ENCODE results near the gene UBN1.
"Not testable (repeated sequence)": the region's sequence is repeated elsewhere in the genome, so short reads cannot be mapped to it uniquely, and the experiment has no call there.

Gene UBN1

GRCh38 chr16:4924593-4925292 is 77.5 kb downstream of the UBN1 start:
- Histone ChIP-seq H3K9ac (ENCODE audit: insufficient read length) (no peak overlapping the region), H3K36me3 (ENCODE audit: insufficient read depth, low read length) (no peaks in the 10 kb centered on the region)
- TF ChIP-seq FOXP2 (optimal IDR thresholded peaks at IDR 0.05; ENCODE audit: control extremely low read depth, extremely low read length, insufficient read depth), result no peak
- TF ChIP-seq POLR2AphosphoS5 (IDR thresholded peaks at IDR 0.05; ENCODE audit: borderline replicate concordance, low read depth, low read length), result no peak
- no peak for TF ChIP-seq EZH2 (IDR thresholded peaks at IDR 0.05)

GRCh38 chr16:4925293-4925607 is 78.0 kb downstream of the UBN1 start:
- Histone ChIP-seq H3K9me3 (ENCODE audit: low read depth, low read length) (no peaks in the 10 kb centered on the region), H3K4me3 (no peak overlapping the region), H3K9ac (ENCODE audit: insufficient read length) (no peak overlapping the region), H3K27ac (no peak overlapping the region), H3K36me3 (ENCODE audit: insufficient read depth, low read length) (no peaks in the 10 kb centered on the region)
- TF ChIP-seq FOXP2 (optimal IDR thresholded peaks at IDR 0.05; ENCODE audit: control extremely low read depth, extremely low read length, insufficient read depth), result no peak
- DNase-seq (ENCODE audit: low read depth, low spot score), result no peak

More at GRCh38 chr16:4924593-4925292, 77.5 kb downstream of the UBN1 start:
- Histone ChIP-seq H3K4me3 (no peak overlapping the region), H3K27ac (no peak overlapping the region), H3K9me3 (ENCODE audit: low read depth, low read length) (no peaks in the 10 kb centered on the region)
- no peak for DNase-seq (ENCODE audit: low read depth, low spot score)

GRCh38 chr16:4925791-4926190 is 78.5 kb downstream of the UBN1 start:
- Histone ChIP-seq H3K27ac (no peak overlapping the region), H3K9me3 (ENCODE audit: low read depth, low read length) (no peaks in the 10 kb centered on the region), H3K4me3 (no peak overlapping the region), H3K36me3 (ENCODE audit: insufficient read depth, low read length) (no peaks in the 10 kb centered on the region), H3K9ac (ENCODE audit: insufficient read length) (no peak overlapping the region)
- DNase-seq (ENCODE audit: low read depth, low spot score), result no peak
- TF ChIP-seq FOXP2 (optimal IDR thresholded peaks at IDR 0.05; ENCODE audit: control extremely low read depth, extremely low read length, insufficient read depth) (no peak), EZH2 (IDR thresholded peaks at IDR 0.05) (no peak), POLR2AphosphoS5 (IDR thresholded peaks at IDR 0.05; ENCODE audit: borderline replicate concordance, low read depth, low read length) (no peak)

GRCh38 chr16:4926928-4927327 is 79.6 kb downstream of the UBN1 start:
- Histone ChIP-seq H3K36me3 (ENCODE audit: insufficient read depth, low read length) (no peaks in the 10 kb centered on the region), H3K9ac (ENCODE audit: insufficient read length) (no peak overlapping the region), H3K27ac (no peak overlapping the region), H3K4me3 (no peak overlapping the region), H3K9me3 (ENCODE audit: low read depth, low read length) (no peaks in the 10 kb centered on the region)
- no peak for DNase-seq (ENCODE audit: low read depth, low spot score)
- no peak for TF ChIP-seq FOXP2 (optimal IDR thresholded peaks at IDR 0.05; ENCODE audit: control extremely low read depth, extremely low read length, insufficient read depth)
- no peak for TF ChIP-seq POLR2AphosphoS5 (IDR thresholded peaks at IDR 0.05; ENCODE audit: borderline replicate concordance, low read depth, low read length)
- TF ChIP-seq EZH2 (IDR thresholded peaks at IDR 0.05), result no peak

- Histone ChIP-seq H3K4me3 (no peak overlapping the region), H3K9me3 (ENCODE audit: low read depth, low read length) (no peaks in the 10 kb centered on the region), H3K9ac (ENCODE audit: insufficient read length) (no peak overlapping the region), H3K36me3 (ENCODE audit: insufficient read depth, low read length) (no peaks in the 10 kb centered on the region), H3K27ac (no peak overlapping the region)
- no peak for TF ChIP-seq EZH2 (IDR thresholded peaks at IDR 0.05)
- no peak for TF ChIP-seq POLR2AphosphoS5 (IDR thresholded peaks at IDR 0.05; ENCODE audit: borderline replicate concordance, low read depth, low read length)
- no peak for TF ChIP-seq FOXP2 (optimal IDR thresholded peaks at IDR 0.05; ENCODE audit: control extremely low read depth, extremely low read length, insufficient read depth)
- no peak for DNase-seq (ENCODE audit: low read depth, low spot score)
Measured at GRCh38 chr16:4927661-4928060, 80.4 kb downstream of the UBN1 start.

GRCh38 chr16:4928227-4928626 is 80.9 kb downstream of the UBN1 start:
- TF ChIP-seq EZH2 (IDR thresholded peaks at IDR 0.05) (no peak), FOXP2 (optimal IDR thresholded peaks at IDR 0.05; ENCODE audit: control extremely low read depth, extremely low read length, insufficient read depth) (no peak), POLR2AphosphoS5 (IDR thresholded peaks at IDR 0.05; ENCODE audit: borderline replicate concordance, low read depth, low read length) (no peak)
- Histone ChIP-seq H3K27ac (no peak overlapping the region), H3K4me3 (no peak overlapping the region), H3K36me3 (ENCODE audit: insufficient read depth, low read length) (no peaks in the 10 kb centered on the region), H3K9me3 (ENCODE audit: low read depth, low read length) (no peaks in the 10 kb centered on the region), H3K9ac (ENCODE audit: insufficient read length) (no peak overlapping the region)
- DNase-seq (ENCODE audit: low read depth, low spot score), result no peak

GRCh38 chr16:4929619-4930018 is 82.3 kb downstream of the UBN1 start:
- not testable (repeated sequence) for H3K9ac ChIP-seq (ENCODE audit: insufficient read length); DNase-seq (ENCODE audit: low read depth, low spot score); H3K36me3 ChIP-seq (ENCODE audit: insufficient read depth, low read length); H3K9me3 ChIP-seq (ENCODE audit: low read depth, low read length); H3K4me3 ChIP-seq; H3K27ac ChIP-seq

GRCh38 chr16:4931381-4931780 is 84.1 kb downstream of the UBN1 start:
- H3K4me3 ChIP-seq, result no peak overlapping the region
- H3K36me3 ChIP-seq (ENCODE audit: insufficient read depth, low read length), result no peaks in the 10 kb centered on the region
- no peak for DNase-seq (ENCODE audit: low read depth, low spot score)
- H3K27ac ChIP-seq, result no peak overlapping the region
- no peak overlapping the region for H3K9ac ChIP-seq (ENCODE audit: insufficient read length)
- no peaks in the 10 kb centered on the region for H3K9me3 ChIP-seq (ENCODE audit: low read depth, low read length)
- no peak for TF ChIP-seq EZH2 (IDR thresholded peaks at IDR 0.05)

Measured in SK-N-MC (cell line).